Measurements from ENCODE around the gene CXCL10.
"Not testable (repeated sequence)": the region's sequence is repeated elsewhere in the genome, so short reads cannot be mapped to it uniquely, and the experiment has no call there.

CXCL10 gene

GRCh38 chr4:76023389-76023788, at the start of gene CXCL10:
TSS of gene CXCL10 (minus strand) at chr4:76023497. CDS start at chr4:76023431, 66 bp downstream.
- DNase-seq: no peak

DNA sequence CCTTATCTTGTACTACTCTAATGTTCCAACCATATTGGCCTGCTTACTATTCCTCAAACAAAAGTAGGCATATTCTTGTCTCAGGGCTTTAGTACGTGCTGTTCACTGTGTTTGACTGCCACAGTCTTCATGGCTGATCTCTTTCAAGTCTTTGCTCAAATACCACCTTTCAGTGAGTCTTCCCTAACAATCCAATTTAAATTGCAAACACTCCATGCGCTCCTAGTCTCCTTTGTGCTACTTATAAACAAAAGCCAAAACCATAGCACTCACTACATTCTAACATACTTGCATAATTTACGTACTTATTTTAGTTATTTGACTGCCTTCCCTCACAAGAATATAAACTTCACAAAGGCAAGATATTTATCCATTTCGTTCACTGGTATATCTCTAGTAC, 49.5 kb upstream of the CXCL10 start:
- DNase-seq: no peak

DNA sequence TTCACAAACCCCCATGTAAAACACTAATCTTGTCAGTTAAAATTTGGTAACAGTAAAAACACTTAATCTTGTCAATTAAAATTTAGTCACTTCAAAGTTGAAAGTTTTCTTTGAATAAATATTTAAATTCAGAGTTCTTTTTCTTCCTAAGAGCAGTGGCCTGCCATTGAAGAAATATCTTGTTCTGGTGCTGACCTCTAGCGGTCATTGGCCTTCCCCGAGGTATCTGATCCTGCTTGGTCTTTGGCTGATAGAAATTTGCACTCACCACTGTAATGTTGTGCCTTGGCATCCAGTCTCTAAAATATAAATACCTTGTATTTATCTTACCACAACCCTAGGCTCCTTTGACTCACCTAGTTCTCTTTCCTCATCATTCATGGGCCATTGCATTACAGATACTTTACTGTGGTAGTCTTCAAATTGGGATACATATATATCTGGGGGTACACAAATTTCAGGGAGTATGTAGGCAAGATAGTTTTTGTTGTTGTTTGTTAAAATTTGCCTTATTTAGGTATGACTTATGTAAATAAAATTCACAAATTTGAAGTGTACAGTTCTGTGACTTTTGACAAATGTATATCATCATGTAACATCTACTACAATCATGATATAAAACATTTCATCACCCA, 44.5 kb upstream of the CXCL10 start:
- no peak for DNase-seq

DNA sequence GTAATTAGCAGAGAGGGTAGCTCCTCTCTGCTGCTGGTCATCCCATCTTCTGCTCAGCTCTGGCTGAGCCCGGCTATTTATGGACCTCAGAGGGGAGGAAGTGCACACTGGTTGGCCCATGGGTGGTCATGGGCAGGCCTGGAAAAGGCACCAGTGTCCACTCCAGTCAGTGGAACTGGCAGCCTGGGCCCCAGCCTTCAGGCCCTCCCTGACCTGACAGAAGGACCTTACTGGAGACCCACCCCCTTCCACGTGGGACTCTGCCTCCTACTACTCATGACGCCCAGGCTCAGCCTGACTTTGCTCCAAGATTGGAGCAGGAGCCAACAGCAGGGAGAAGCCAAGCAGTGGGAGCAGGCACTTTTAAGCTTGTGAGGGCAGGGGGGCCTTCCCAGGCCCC, 43.2 kb upstream of the CXCL10 start:
- DNase-seq: no peak

- DNase-seq: no peak
Observed at GRCh38 chr4:76061982-76062381, 38.7 kb upstream of the CXCL10 start.

- no peak for DNase-seq
Observed at GRCh38 chr4:76061421-76061820, 38.1 kb upstream of the CXCL10 start.

DNA sequence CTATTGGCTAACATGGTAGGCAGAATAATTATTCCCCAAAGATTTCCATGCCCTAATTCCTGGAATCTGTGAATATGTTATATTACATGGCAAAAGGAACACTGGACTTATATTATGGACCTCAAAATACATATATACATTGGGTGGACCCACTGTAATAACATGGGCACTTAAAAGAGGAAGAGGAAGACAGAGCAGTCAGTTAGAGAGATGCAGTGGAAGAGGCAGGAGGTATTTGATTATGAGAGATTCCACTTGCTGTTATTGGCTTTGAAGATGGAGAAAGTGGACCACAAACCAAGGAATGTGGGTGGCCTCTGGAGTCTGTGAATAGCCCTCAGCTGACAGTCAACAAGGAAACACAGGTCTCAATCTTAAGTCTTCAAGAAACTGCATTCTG, 37.2 kb upstream of the CXCL10 start:
- no peak for DNase-seq

DNA sequence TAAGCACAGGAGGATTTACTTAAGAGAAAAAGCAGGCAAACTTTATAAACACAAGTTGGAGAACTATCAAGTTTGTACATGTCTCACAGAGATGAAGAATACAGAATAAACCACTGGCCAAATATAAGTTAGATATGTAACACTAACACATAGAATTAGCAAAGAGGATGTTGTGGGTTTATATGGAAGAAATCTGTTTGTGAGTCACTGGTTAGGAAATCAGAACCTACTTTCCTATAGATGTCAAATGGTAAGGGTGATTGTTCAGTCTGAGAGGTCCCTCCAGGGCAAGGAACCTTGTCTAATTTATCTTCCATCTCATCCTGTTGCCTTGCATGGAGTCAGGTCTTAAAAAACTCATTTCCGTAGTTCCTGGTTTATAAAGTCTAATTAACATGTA, 36.5 kb upstream of the CXCL10 start:
- DNase-seq: no peak

GRCh38 chr4:76058888-76059426, 35.7 kb upstream of the CXCL10 start:
- DNase-seq: no peak

DNA sequence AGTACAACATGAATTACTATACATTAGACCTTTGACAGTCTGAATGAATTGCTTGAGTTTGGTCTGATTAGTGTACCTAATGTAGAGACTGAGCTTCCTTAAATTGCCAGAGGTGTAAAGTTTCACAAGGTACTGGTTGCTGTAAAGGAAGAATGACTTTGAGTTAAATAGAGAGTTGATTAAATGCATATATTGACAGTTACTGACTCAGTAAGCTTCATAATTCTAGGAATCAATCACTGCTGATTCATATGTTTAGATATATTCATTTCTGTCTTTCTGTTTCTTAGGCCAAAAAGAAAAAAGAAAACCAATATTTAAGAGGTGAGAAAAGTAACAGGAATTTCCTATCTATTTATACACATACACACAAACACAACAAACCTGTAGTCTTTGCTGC, 35.0 kb upstream of the CXCL10 start:
- DNase-seq: no peak

- no peak for DNase-seq
Observed at GRCh38 chr4:76055421-76055820, 32.1 kb upstream of the CXCL10 start.

DNA sequence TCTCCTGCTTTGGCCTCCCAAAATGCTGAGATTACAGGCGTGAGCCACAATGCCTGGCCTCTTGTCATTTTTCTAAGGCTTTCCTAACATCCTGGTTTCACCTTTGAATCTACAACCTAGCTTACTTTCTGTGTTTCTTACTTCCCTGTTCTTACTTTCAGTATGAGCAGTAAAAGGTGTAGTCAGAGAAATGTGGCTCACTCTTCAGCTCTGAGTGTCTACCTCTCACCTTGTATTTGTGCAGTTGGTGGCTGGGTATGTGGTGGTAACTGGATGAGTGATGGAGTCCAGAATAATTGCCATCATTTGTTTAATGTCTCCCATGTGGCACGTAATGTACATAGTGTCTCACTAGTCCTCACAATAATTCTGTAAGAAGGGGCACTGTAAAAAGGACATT, 31.7 kb upstream of the CXCL10 start:
- no peak for DNase-seq

DNA sequence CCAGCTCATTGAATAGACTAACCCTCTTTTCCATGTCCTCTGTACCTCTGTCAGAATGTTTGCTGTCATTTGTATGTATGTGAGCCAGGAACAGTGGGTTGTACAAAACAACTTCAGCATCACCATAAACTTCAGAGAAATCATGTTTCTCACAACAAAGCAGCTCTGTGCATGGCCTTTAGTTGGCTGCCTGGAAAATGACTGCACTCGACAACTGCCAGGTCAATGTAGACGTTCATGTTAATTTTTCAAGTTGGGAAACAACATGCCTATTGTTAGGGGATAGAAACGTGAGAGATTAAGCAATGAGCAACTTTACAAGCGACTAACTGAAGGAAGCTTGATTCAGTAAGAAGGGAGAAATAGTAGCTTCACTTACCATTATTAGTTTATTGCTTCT, 30.4 kb upstream of the CXCL10 start:
- DNase-seq: no peak

DNA sequence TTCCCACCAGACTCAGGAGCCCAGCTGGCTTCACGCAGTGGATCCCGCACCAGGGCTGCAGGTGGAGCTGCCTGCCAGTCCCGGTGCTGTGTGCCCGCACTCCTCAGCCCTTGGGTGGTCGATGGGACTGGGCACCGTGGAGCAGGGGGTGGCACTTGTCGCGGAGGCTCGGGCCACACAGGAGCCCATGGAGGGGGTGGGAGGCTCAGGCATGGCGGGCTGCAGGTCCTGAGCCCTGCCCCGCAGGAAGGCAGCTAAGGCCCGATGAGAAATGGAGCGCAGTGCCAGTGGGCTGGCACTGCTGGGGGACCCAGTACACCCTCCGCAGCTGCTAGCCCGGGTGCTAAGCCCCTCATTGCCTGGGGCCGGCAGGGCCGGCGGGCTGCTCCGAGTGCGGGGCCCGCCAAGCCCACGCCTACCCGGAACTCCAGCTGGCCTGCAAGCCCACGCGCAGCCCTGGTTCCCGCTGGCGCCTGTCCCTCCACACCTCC, 27.3 kb upstream of the CXCL10 start:
- DNase-seq: not testable (repeated sequence)

- DNase-seq: not testable (repeated sequence)
Observed at GRCh38 chr4:76049860-76050416, 26.6 kb upstream of the CXCL10 start.

- not testable (repeated sequence) for DNase-seq
Observed at GRCh38 chr4:76044686-76045085, 21.4 kb upstream of the CXCL10 start.

- DNase-seq: not testable (repeated sequence)
Observed at GRCh38 chr4:76043306-76043705, 20.0 kb upstream of the CXCL10 start.

- DNase-seq: not testable (repeated sequence)
Observed at GRCh38 chr4:76042241-76042998, 19.1 kb upstream of the CXCL10 start.

DNA sequence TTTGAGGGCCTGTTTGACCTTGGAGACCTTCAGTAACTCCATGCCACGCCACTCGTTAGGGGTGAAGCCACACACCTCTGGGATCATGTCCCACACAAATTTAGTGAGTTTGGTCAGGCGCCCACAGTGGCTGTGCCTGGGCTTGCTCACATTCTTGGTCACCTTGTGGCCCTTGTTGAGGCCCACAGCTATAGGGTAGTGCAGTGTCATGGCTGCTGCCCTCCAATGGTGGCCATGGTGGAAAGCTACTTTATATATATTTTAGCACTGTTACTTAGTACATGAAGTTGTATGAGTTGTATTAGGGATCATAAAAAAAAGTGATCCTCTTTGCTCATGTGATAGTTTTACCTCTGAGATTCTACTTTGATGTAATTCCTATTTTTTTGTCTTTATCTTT, 13.6 kb upstream of the CXCL10 start:
- no peak for DNase-seq

GRCh38 chr4:76035799-76036380, 12.6 kb upstream of the CXCL10 start, which contains the start of gene CXCL11:
TSS of gene CXCL11 (minus strand) at chr4:76036070. CDS start at chr4:76035987, 83 bp downstream.
- DNase-seq: no peak

GRCh38 chr4:76035141-76035540, 11.8 kb upstream of the CXCL10 start:
- DNase-seq: no peak

GRCh38 chr4:76029300-76029699, 6.0 kb upstream of the CXCL10 start:
- no peak for DNase-seq

GRCh38 chr4:76028350-76028765, 5.1 kb upstream of the CXCL10 start:
- no peak for DNase-seq

Data from DMS79 (cell line).